Measurements from ENCODE around the gene ATOH8.

GRCh38 chr2:85761512-85761944 is 7.7 kb downstream of the ATOH8 start:
- TF ChIP-seq YY1 (IDR thresholded peaks at IDR 0.05; ENCODE audit: insufficient read depth, insufficient read length) (no peak), SUZ12 (IDR thresholded peaks at IDR 0.05; ENCODE audit: extremely low read depth, insufficient read depth, insufficient read length) (no peak)

Data from NT2/D1 (cell line).